HepG2 (cell line): ENCODE measurements around the gene IGF2. TPM values are rescaled to one million over a fixed set of nuclear protein-coding genes. Genes with fewer than 3 reads are reported as not detected.
A peak's percentile ranks its signal among the peaks of the same experiment; 100 is the strongest.

Experiments
- HOXA9 ChIP-seq: sonication (generic); formaldehyde crosslinking; IDR thresholded peaks from 2 replicates; pipeline ENCODE4 v1.8.1; 2022; ENCODE audit warnings: missing genetic modification reagents, mild to moderate bottlenecking, moderate library complexity, borderline replicate concordance
- NCOR1 ChIP-seq: fragments of 200-600 bp; sonication (generic); IDR thresholded peaks from 2 replicates; pipeline ENCODE4 v1.7.0; 2017; ENCODE audit warnings: antibody characterized with exemption, low read length, borderline replicate concordance
- NFYC ChIP-seq: IDR thresholded peaks from 2 replicates; pipeline ENCODE4 v1.6.1; 2016; ENCODE audit warnings: missing genetic modification reagents, missing compliant biosample characterization
- RARG ChIP-seq: sonication (generic); formaldehyde crosslinking; IDR thresholded peaks from 2 replicates; pipeline ENCODE4 v1.4.0; 2020; ENCODE audit warnings: low read depth, mild to moderate bottlenecking, missing genetic modification reagents
- RBM39 ChIP-seq: fragments of 200-400 bp; formaldehyde crosslinking; IDR thresholded peaks from one replicate; pipeline ENCODE4 v1.6.1; 2018; ENCODE audit warnings: antibody characterized with exemption, mild to moderate bottlenecking, low read depth, low read length; ENCODE audit not compliant: poor library complexity, severe bottlenecking
- ZBTB7B ChIP-seq: sonication (generic); formaldehyde crosslinking; IDR thresholded peaks from 2 replicates; pipeline ENCODE4 v1.4.0; 2020; ENCODE audit warnings: missing genetic modification reagents
- ZFP36L2 ChIP-seq: sonication (generic); formaldehyde crosslinking; IDR thresholded peaks from 2 replicates; pipeline ENCODE4 v1.4.0; 2020; ENCODE audit warnings: missing genetic modification reagents
- ZFX ChIP-seq: sonication (generic); formaldehyde crosslinking; IDR thresholded peaks from 2 replicates; pipeline ENCODE4 v1.4.0; 2020; ENCODE audit warnings: mild to moderate bottlenecking, low read depth, missing genetic modification reagents, moderate library complexity
- ZNF138 ChIP-seq: sonication (generic); formaldehyde crosslinking; IDR thresholded peaks from 2 replicates; pipeline ENCODE4 v1.5.0; 2020; ENCODE audit warnings: mild to moderate bottlenecking, low read depth, missing genetic modification reagents
- ZNF562 ChIP-seq: sonication (generic); formaldehyde crosslinking; IDR thresholded peaks from 2 replicates; pipeline ENCODE4 v1.8.0; 2022; ENCODE audit warnings: missing genetic modification reagents, borderline replicate concordance
- polyA plus RNA-seq, 8 experiments: library from polyadenylated mRNA; depleted of rRNA in 3 of 8; stranded (reverse) in 7 of 8; unstranded in 1 of 8; fragments of >200 nt; fragmentation: Illumina TruSeq in 4 of 8; extraction: Trizol in 4 of 8; gene quantifications; 2 replicates each; pipeline versions ENCODE4 v1.2.1 to v1.2.3, GENCODE V29; 2011 to 2016; ENCODE audit warnings: low read depth in 4 of 8, missing spikeins in 1 of 8, mixed read lengths in 1 of 8; ENCODE audit not compliant: insufficient read depth in 1 of 8
- total RNA-seq, 5 experiments: library from RNA; depleted of rRNA; stranded (reverse); fragments of >200 nt; fragmentation: Illumina TruSeq; extraction: Trizol; gene quantifications; 2 replicates each; pipeline ENCODE4 v1.2.3, GENCODE V29; 2016; ENCODE audit warnings: low read depth in 1 of 5
- TF ChIP-seq, protein P1 (sequence below): sonication (generic); formaldehyde crosslinking; IDR thresholded peaks from 2 replicates; pipeline ENCODE4 v1.5.1; 2020; ENCODE audit warnings: mild to moderate bottlenecking, missing genetic modification reagents, moderate library complexity
- TF ChIP-seq, protein P2 (sequence below), 2 experiments: IDR thresholded peaks; 2 replicates each; pipeline ENCODE4 v1.6.1; 2011 to 2012; ENCODE audit warnings: low read length in 2 of 2, borderline replicate concordance in 1 of 2, low read depth in 1 of 2, mild to moderate bottlenecking in 1 of 2, moderate library complexity in 1 of 2
- TF ChIP-seq, protein P3 (sequence below): sonication (generic); formaldehyde crosslinking; IDR thresholded peaks from 2 replicates; pipeline ENCODE4 v1.5.0; 2020; ENCODE audit warnings: mild to moderate bottlenecking, missing genetic modification reagents
- TF ChIP-seq, protein P4 (sequence below), 2 experiments: sonication (generic) in 1 of 2; formaldehyde crosslinking in 1 of 2; IDR thresholded peaks; 2 replicates each; pipeline versions ENCODE4 v1.4.0 to v1.6.1; 2018 to 2020; ENCODE audit warnings: missing genetic modification reagents in 2 of 2, borderline replicate concordance in 1 of 2, low read depth in 1 of 2, mild to moderate bottlenecking in 1 of 2, missing biosample characterization in 1 of 2

The IGF2 gene
- total and polyA plus RNA-seq, 2 of the 13 experiments (the other 11 are each of a cell fraction or from before 2014, with no cell fraction given), result 79.1 to 254 TPM

DNA sequence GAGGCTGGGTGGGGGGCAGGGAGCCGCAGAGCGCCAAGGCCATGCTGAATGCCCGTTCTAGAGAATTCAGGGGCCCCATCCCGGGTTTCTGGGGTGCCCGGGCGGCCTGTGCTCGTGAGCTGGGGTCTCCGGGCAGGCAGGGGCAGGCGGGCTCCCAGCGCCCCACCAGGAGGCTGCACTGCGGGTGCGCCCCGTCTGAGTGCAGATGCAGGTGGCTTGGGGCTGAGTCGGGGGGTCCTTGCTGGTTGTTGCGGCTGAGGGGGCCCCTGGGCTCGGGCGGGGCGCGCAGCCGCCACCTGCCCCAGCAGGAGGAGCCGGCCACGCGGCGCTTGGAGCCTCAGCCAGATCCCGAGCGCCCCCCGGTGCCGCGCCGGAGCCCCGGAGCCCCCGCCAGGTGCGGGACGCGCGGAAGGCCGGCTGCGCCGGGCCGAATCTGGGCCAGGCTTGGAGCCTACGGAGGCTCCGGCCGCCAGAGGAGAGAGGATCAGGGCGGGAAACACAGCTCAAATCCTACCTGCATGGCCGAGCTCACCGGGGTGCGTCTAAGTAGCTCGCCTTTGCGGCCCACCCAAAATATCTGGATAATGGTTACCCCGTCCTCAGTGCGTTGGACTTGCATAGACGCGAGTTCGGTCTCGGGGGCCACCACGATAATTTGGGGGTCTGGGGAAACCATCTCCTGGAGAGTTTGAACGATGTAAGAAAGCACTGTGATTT is 590 bp upstream of the IGF2 start (continued):
- TF ChIP-seq, protein P1, sequence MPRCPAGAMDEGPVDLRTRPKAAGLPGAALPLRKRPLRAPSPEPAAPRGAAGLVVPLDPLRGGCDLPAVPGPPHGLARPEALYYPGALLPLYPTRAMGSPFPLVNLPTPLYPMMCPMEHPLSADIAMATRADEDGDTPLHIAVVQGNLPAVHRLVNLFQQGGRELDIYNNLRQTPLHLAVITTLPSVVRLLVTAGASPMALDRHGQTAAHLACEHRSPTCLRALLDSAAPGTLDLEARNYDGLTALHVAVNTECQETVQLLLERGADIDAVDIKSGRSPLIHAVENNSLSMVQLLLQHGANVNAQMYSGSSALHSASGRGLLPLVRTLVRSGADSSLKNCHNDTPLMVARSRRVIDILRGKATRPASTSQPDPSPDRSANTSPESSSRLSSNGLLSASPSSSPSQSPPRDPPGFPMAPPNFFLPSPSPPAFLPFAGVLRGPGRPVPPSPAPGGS (CRISPR knock-in tag), result 0 out of 2 replicates have a peak, but pooled peaks have one; percentile 16
- TF ChIP-seq NCOR1 (no peak), ZFP36L2 (CRISPR knock-in tag) (no peak), ZNF138 (CRISPR knock-in tag) (no peak), RBM39 (peak; percentile 6), ZFX (CRISPR knock-in tag) (peak; percentile 33), ZBTB7B (0 out of 2 replicates have a peak, but pooled peaks have one; percentile 25), RARG (CRISPR knock-in tag) (no peak), NFYC (CRISPR knock-in tag) (no peak), ZNF562 (CRISPR knock-in tag) (no peak), HOXA9 (CRISPR knock-in tag) (peak; percentile 2; the same call in 1 of the 2 replicates)
- TF ChIP-seq, protein P2, sequence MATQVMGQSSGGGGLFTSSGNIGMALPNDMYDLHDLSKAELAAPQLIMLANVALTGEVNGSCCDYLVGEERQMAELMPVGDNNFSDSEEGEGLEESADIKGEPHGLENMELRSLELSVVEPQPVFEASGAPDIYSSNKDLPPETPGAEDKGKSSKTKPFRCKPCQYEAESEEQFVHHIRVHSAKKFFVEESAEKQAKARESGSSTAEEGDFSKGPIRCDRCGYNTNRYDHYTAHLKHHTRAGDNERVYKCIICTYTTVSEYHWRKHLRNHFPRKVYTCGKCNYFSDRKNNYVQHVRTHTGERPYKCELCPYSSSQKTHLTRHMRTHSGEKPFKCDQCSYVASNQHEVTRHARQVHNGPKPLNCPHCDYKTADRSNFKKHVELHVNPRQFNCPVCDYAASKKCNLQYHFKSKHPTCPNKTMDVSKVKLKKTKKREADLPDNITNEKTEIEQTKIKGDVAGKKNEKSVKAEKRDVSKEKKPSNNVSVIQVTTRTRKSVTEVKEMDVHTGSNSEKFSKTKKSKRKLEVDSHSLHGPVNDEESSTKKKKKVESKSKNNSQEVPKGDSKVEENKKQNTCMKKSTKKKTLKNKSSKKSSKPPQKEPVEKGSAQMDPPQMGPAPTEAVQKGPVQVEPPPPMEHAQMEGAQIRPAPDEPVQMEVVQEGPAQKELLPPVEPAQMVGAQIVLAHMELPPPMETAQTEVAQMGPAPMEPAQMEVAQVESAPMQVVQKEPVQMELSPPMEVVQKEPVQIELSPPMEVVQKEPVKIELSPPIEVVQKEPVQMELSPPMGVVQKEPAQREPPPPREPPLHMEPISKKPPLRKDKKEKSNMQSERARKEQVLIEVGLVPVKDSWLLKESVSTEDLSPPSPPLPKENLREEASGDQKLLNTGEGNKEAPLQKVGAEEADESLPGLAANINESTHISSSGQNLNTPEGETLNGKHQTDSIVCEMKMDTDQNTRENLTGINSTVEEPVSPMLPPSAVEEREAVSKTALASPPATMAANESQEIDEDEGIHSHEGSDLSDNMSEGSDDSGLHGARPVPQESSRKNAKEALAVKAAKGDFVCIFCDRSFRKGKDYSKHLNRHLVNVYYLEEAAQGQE (IDR thresholded peaks at IDR 0.05; ENCODE audit: borderline replicate concordance in 1 of 2, low read depth in 1 of 2, low read length in 2 of 2), result no peak
- TF ChIP-seq, protein P3, sequence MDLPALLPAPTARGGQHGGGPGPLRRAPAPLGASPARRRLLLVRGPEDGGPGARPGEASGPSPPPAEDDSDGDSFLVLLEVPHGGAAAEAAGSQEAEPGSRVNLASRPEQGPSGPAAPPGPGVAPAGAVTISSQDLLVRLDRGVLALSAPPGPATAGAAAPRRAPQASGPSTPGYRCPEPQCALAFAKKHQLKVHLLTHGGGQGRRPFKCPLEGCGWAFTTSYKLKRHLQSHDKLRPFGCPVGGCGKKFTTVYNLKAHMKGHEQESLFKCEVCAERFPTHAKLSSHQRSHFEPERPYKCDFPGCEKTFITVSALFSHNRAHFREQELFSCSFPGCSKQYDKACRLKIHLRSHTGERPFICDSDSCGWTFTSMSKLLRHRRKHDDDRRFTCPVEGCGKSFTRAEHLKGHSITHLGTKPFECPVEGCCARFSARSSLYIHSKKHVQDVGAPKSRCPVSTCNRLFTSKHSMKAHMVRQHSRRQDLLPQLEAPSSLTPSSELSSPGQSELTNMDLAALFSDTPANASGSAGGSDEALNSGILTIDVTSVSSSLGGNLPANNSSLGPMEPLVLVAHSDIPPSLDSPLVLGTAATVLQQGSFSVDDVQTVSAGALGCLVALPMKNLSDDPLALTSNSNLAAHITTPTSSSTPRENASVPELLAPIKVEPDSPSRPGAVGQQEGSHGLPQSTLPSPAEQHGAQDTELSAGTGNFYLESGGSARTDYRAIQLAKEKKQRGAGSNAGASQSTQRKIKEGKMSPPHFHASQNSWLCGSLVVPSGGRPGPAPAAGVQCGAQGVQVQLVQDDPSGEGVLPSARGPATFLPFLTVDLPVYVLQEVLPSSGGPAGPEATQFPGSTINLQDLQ (CRISPR knock-in tag), result no peak
- TF ChIP-seq, protein P4, sequence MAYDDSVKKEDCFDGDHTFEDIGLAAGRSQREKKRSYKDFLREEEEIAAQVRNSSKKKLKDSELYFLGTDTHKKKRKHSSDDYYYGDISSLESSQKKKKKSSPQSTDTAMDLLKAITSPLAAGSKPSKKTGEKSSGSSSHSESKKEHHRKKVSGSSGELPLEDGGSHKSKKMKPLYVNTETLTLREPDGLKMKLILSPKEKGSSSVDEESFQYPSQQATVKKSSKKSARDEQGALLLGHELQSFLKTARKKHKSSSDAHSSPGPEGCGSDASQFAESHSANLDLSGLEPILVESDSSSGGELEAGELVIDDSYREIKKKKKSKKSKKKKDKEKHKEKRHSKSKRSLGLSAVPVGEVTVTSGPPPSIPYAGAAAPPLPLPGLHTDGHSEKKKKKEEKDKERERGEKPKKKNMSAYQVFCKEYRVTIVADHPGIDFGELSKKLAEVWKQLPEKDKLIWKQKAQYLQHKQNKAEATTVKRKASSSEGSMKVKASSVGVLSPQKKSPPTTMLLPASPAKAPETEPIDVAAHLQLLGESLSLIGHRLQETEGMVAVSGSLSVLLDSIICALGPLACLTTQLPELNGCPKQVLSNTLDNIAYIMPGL (CRISPR knock-in tag; IDR thresholded peaks at IDR 0.05; ENCODE audit: borderline replicate concordance in 1 of 2, low read depth in 1 of 2), result peak in 1 of 2 experiments; percentile 10; a peak in 1 of 4 replicates
